COR-L47 (cell line): ENCODE results near the gene WWOX.

Experiments
- DNase-seq: peaks from one replicate; lab custom pipeline; 2025; lab: John Stamatoyannopoulos, UW

Gene WWOX

GRCh38 chr16:78811247-78811646 lies 711.8 kb downstream of the WWOX start:
- no peak for DNase-seq

- DNase-seq: no peak
These were observed 713.1 kb downstream of the WWOX start for GRCh38 chr16:78812582-78812981.

GRCh38 chr16:78813661-78814311 lies 714.3 kb downstream of the WWOX start:
- DNase-seq: no peak

- DNase-seq: no peak
These were observed 716.3 kb downstream of the WWOX start for GRCh38 chr16:78815713-78816112.

- no peak for DNase-seq
These were observed 717.2 kb downstream of the WWOX start for GRCh38 chr16:78816499-78817195.

GRCh38 chr16:78817200-78817739 lies 717.8 kb downstream of the WWOX start:
- no peak for DNase-seq

- no peak for DNase-seq
These were observed 721.9 kb downstream of the WWOX start for GRCh38 chr16:78821335-78821734.

- no peak for DNase-seq
These were observed 723.1 kb downstream of the WWOX start for GRCh38 chr16:78822509-78822908.

GRCh38 chr16:78823027-78823426 lies 723.6 kb downstream of the WWOX start:
- DNase-seq: no peak

GRCh38 chr16:78829280-78829679 lies 729.8 kb downstream of the WWOX start:
- DNase-seq: no peak

GRCh38 chr16:78830599-78830998 lies 731.1 kb downstream of the WWOX start:
- DNase-seq: no peak

GRCh38 chr16:78832100-78832499 lies 732.6 kb downstream of the WWOX start:
- no peak for DNase-seq

- DNase-seq: no peak
These were observed 737.5 kb downstream of the WWOX start for GRCh38 chr16:78836802-78837491.

- DNase-seq: no peak
These were observed 738.3 kb downstream of the WWOX start for GRCh38 chr16:78837706-78838105.

- no peak for DNase-seq
These were observed 738.8 kb downstream of the WWOX start for GRCh38 chr16:78838276-78838675.

- DNase-seq: peak; percentile 10
These were observed 743.5 kb downstream of the WWOX start for GRCh38 chr16:78842950-78843349.

- DNase-seq: no peak
These were observed 744.5 kb downstream of the WWOX start for GRCh38 chr16:78843978-78844377.

GRCh38 chr16:78844682-78845081 lies 745.2 kb downstream of the WWOX start:
- DNase-seq: no peak

GRCh38 chr16:78851266-78851665 lies 751.8 kb downstream of the WWOX start:
- DNase-seq: no peak

GRCh38 chr16:78852081-78852635 lies 752.7 kb downstream of the WWOX start:
- no peak for DNase-seq

GRCh38 chr16:78862022-78862421 lies 762.6 kb downstream of the WWOX start:
- no peak for DNase-seq

GRCh38 chr16:78866521-78866920 lies 767.1 kb downstream of the WWOX start:
- no peak for DNase-seq

- DNase-seq: no peak
These were observed 770.0 kb downstream of the WWOX start for GRCh38 chr16:78869492-78869891.
